Neural crest cell (in vitro differentiated cells): ENCODE results near the gene FAM236B. TPM values are rescaled to one million over a fixed set of nuclear protein-coding genes. Genes with fewer than 3 reads are reported as not detected.
"Not testable (repeated sequence)": the region's sequence is repeated elsewhere in the genome, so short reads cannot be mapped to it uniquely, and the experiment has no call there.

Experiments
- DNase-seq: peaks from one replicate; pipeline ENCODE4 v3.0.0; 2021; ENCODE audit warnings: low read depth, mixed read lengths, low spot score
- H3K27ac Mint-ChIP-seq: one replicate; pipeline ENCODE4 v1.8.0; 2021; ENCODE audit warnings: mild to moderate bottlenecking, mixed read lengths; ENCODE audit not compliant: unreplicated experiment
- H3K27me3 Mint-ChIP-seq: 2 replicates; pipeline ENCODE4 v1.8.0; 2021; ENCODE audit warnings: low read depth, mild to moderate bottlenecking, mixed read lengths
- H3K36me3 Mint-ChIP-seq: 2 replicates; pipeline ENCODE4 v1.8.0; 2021; ENCODE audit warnings: low read depth, mild to moderate bottlenecking, mixed read lengths
- H3K4me1 Mint-ChIP-seq: 2 replicates; pipeline ENCODE4 v1.8.0; 2021; ENCODE audit warnings: mixed read lengths
- H3K4me3 Mint-ChIP-seq: one replicate; pipeline ENCODE4 v1.8.0; 2021; ENCODE audit warnings: mild to moderate bottlenecking, mixed read lengths
- H3K9me3 Mint-ChIP-seq: 2 replicates; pipeline ENCODE4 v1.8.0; 2021; ENCODE audit warnings: mixed read lengths
- long read RNA-seq: library from polyadenylated mRNA; unstranded; transcript quantifications from one replicate; pipeline ENCODE4 v2.0.0, GENCODE V29; 2020
- total RNA-seq: library from RNA; stranded (reverse); gene quantifications from 2 replicates; pipeline ENCODE4 v1.2.1, GENCODE V29; 2021

Gene FAM236B
- not detected in 2 replicates for total RNA-seq
- long read RNA-seq = 0 reads

GRCh38 chrX:72782560-72782959 lies at the start of gene FAM236B:
FAM236B (minus strand) TSS chrX:72782660; CDS start chrX:72782560, 100 bp downstream.
- H3K36me3 Mint-ChIP-seq, H3K27me3 Mint-ChIP-seq, H3K9me3 Mint-ChIP-seq, H3K27ac Mint-ChIP-seq, DNase-seq, H3K4me1 Mint-ChIP-seq, H3K4me3 Mint-ChIP-seq: not testable (repeated sequence)

- H3K9me3 Mint-ChIP-seq, H3K4me3 Mint-ChIP-seq, H3K27ac Mint-ChIP-seq, DNase-seq, H3K36me3 Mint-ChIP-seq, H3K4me1 Mint-ChIP-seq, H3K27me3 Mint-ChIP-seq: not testable (repeated sequence)
Measured at GRCh38 chrX:72830701-72831100, 48.2 kb upstream of the FAM236B start.

DNA sequence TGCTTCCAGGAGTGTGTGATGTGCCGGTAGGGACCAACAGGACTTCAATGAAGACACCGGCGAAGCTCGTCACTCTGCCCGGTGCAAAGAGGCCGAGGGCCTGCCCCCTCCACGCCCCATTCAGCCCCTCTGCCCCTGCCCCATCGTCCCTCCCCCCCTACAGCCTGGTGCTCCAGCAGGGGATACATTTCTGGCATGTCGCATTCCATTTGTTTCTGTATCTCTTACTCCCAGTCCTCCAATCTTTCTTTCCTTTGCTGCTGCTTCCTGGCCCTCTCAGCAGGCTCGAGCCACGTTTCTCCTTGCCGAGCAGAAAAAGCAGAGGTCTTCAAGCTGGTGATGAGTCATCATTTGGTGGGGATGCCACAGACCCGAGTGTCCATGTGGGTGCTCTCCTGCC lies 25.6 kb upstream of the FAM236B start, which contains the start of gene FAM236D:
Gene FAM236D, minus strand, starts transcription at position 101 of the 400 bp plus-strand sequence. Its CDS starts 100 bp downstream, at position 1.
- H3K4me3 Mint-ChIP-seq, H3K4me1 Mint-ChIP-seq, H3K27me3 Mint-ChIP-seq, DNase-seq, H3K27ac Mint-ChIP-seq, H3K9me3 Mint-ChIP-seq, H3K36me3 Mint-ChIP-seq: not testable (repeated sequence)

- not testable (repeated sequence) for H3K9me3 Mint-ChIP-seq, DNase-seq, H3K4me1 Mint-ChIP-seq, H3K4me3 Mint-ChIP-seq, H3K27ac Mint-ChIP-seq, H3K27me3 Mint-ChIP-seq, H3K36me3 Mint-ChIP-seq
Measured at GRCh38 chrX:72790390-72790789, 7.9 kb upstream of the FAM236B start.

DNA sequence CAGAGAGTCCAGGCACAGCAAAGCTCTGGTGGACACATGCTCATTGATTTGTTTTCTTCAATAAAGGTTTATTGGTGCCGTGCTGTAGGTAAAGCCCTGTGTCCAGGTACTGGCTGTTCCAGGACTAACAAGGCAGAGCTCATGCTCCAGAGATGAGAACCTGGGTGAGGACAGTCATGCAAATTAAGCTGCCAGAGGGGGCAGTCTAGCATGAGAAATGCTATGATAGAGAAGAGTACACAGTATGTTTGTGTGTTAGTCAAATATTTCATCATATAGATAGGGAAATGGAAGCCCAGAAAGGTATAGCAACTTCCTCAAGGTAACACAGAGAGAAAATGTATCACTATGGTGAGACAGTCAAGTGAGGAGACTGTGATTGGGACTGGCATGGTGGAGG lies 5.7 kb upstream of the FAM236B start:
- not testable (repeated sequence) for H3K27ac Mint-ChIP-seq, H3K9me3 Mint-ChIP-seq, H3K4me3 Mint-ChIP-seq, H3K36me3 Mint-ChIP-seq, H3K4me1 Mint-ChIP-seq, DNase-seq, H3K27me3 Mint-ChIP-seq

DNA sequence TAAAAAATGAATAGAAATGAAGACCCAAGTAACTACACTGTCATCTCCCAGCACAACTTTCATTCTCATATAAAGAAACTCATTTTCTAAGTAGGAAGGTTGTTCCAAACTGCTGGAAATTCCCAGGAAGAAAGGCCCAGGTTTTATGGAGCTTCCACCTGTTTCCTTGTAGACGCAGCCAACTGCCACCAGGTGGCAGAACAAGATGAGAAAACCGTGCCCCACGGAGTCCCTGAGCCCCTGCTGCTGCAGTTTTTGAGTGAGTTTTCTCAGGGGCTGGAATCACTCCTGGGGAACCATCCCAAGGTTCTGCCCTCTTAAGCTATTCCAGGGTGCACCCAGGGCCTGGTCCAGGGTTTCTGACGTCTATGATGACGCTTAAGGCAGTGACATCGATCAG lies 1.5 kb upstream of the FAM236B start:
- H3K27ac Mint-ChIP-seq, H3K4me3 Mint-ChIP-seq, H3K4me1 Mint-ChIP-seq, H3K36me3 Mint-ChIP-seq, DNase-seq, H3K27me3 Mint-ChIP-seq, H3K9me3 Mint-ChIP-seq: not testable (repeated sequence)

- H3K9me3 Mint-ChIP-seq, H3K4me3 Mint-ChIP-seq, H3K27ac Mint-ChIP-seq, DNase-seq, H3K36me3 Mint-ChIP-seq, H3K4me1 Mint-ChIP-seq, H3K27me3 Mint-ChIP-seq: not testable (repeated sequence)
Measured at GRCh38 chrX:72783365-72783936, 991 bp upstream of the FAM236B start.

GRCh38 chrX:72778146-72778545 lies 4.3 kb downstream of the FAM236B start:
- H3K36me3 Mint-ChIP-seq, H3K27me3 Mint-ChIP-seq, DNase-seq, H3K4me1 Mint-ChIP-seq, H3K27ac Mint-ChIP-seq, H3K9me3 Mint-ChIP-seq, H3K4me3 Mint-ChIP-seq: not testable (repeated sequence)

DNA sequence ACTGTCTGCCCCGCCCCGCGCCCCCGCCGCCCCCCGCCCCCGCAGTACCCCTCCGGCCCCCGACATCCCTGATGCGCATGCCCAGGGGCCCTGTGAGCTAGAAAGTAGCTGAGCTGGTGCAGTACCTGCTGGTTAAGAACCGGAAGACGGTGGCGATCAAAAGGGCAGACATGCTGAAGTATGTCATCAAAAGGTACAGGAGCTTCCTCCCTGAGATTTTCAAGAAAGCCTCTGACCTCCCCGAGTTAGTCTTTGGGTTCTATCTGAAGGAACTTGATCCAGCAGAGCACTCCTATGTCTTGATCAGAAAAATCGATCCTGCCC lies 5.0 kb downstream of the FAM236B start:
- H3K36me3 Mint-ChIP-seq, H3K27ac Mint-ChIP-seq, DNase-seq, H3K4me1 Mint-ChIP-seq, H3K4me3 Mint-ChIP-seq, H3K9me3 Mint-ChIP-seq, H3K27me3 Mint-ChIP-seq: not testable (repeated sequence)

- H3K27ac Mint-ChIP-seq, DNase-seq, H3K9me3 Mint-ChIP-seq, H3K4me1 Mint-ChIP-seq, H3K36me3 Mint-ChIP-seq, H3K27me3 Mint-ChIP-seq, H3K4me3 Mint-ChIP-seq: not testable (repeated sequence)
Measured at GRCh38 chrX:72776653-72777466, 5.6 kb downstream of the FAM236B start, which contains the start of gene DMRTC1B. DMRTC1B (plus strand) TSS chrX:72776890; CDS start chrX:72845136, 68,246 bp downstream.

DNA sequence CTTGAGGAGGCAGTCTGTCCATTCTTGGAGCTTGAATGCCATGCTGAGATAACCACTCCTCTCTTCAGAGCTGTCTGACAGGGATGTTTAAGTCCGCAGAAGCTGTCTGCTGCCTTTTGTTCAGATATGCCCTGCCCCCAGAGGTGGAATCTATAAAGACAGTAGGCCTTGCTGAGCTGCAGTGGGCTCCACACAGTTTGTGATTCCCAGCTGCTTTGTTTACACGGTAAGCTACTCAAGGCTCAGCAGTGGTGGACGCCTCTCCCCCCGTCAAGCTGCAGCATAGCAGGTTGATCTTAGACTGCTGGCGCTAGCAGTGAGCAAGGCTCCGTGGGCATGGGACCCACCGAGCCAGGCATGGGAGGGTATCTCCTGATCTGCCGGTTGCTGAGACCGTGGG lies 22.0 kb downstream of the FAM236B start:
- not testable (repeated sequence) for H3K27me3 Mint-ChIP-seq, DNase-seq, H3K9me3 Mint-ChIP-seq

DNA sequence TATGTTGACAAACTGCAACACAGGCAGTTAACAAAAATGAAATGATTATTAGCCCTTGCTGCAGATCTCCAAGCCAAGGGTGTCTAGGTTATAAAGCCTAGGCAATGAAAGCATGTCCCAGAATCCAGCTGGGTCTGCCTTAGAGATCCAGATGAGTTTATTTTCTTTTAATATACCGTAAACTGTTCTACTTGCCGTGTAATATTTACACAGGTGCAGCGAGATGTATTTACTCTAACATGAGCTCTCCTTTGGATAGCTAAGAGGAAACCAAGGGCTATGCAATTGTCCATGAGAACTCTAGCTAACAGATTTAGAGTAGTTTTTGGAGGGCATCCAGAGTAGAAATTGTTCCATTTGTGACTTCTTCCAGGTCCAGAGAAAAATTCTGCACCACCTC lies 33.9 kb downstream of the FAM236B start:
- not testable (repeated sequence) for H3K4me3 Mint-ChIP-seq, H3K9me3 Mint-ChIP-seq, DNase-seq, H3K27ac Mint-ChIP-seq, H3K4me1 Mint-ChIP-seq, H3K36me3 Mint-ChIP-seq, H3K27me3 Mint-ChIP-seq

More for the DNA sequence above, 22.0 kb downstream of the FAM236B start:
- H3K27ac Mint-ChIP-seq, H3K4me1 Mint-ChIP-seq, H3K4me3 Mint-ChIP-seq, H3K36me3 Mint-ChIP-seq: not testable (repeated sequence)

- not testable (repeated sequence) for H3K36me3 Mint-ChIP-seq
Measured at GRCh38 chrX:72745546-72745945, 36.9 kb downstream of the FAM236B start.

More at GRCh38 chrX:72745546-72745945, 36.9 kb downstream of the FAM236B start:
- not testable (repeated sequence) for H3K27ac Mint-ChIP-seq, H3K9me3 Mint-ChIP-seq, H3K4me1 Mint-ChIP-seq, DNase-seq, H3K27me3 Mint-ChIP-seq, H3K4me3 Mint-ChIP-seq
